Fibroblast of the aortic adventitia (primary cell): ENCODE measurements around the gene CCDC39. TPM values are rescaled to one million over a fixed set of nuclear protein-coding genes. Genes with fewer than 3 reads are reported as not detected.
"Not testable (repeated sequence)": the region's sequence is repeated elsewhere in the genome, so short reads cannot be mapped to it uniquely, and the experiment has no call there.

Experiments used
- DNase-seq: peaks from one replicate; pipeline ENCODE4 v3.0.0-alpha.2; 2010; ENCODE audit warnings: low read depth
- H3K4me3 ChIP-seq: 2 replicates; pipeline ENCODE4 v1.5.1; 2011; ENCODE audit warnings: low read depth, mild to moderate bottlenecking, control low read depth, low read length, moderate library complexity
- total RNA-seq: library from RNA; depleted of rRNA; stranded (reverse); fragments of >200 nt; gene quantifications from 2 replicates; pipeline ENCODE4 v1.2.3, GENCODE V29; 2012; ENCODE audit warnings: low replicate concordance
- TF ChIP-seq, protein P1 (sequence below): IDR thresholded peaks from 2 replicates; pipeline ENCODE4 v1.5.1; 2011; ENCODE audit warnings: mild to moderate bottlenecking, low read length, control low read depth, inconsistent platforms; ENCODE audit not compliant: insufficient read depth

Gene CCDC39
- total RNA-seq, 1 donor: 0.27 TPM

GRCh38 chr3:180594631-180595558 lies 84.4 kb downstream of the CCDC39 start:
- peak; percentile 85 for DNase-seq
- H3K4me3 ChIP-seq: no peak overlapping the region
- TF ChIP-seq, protein P1, sequence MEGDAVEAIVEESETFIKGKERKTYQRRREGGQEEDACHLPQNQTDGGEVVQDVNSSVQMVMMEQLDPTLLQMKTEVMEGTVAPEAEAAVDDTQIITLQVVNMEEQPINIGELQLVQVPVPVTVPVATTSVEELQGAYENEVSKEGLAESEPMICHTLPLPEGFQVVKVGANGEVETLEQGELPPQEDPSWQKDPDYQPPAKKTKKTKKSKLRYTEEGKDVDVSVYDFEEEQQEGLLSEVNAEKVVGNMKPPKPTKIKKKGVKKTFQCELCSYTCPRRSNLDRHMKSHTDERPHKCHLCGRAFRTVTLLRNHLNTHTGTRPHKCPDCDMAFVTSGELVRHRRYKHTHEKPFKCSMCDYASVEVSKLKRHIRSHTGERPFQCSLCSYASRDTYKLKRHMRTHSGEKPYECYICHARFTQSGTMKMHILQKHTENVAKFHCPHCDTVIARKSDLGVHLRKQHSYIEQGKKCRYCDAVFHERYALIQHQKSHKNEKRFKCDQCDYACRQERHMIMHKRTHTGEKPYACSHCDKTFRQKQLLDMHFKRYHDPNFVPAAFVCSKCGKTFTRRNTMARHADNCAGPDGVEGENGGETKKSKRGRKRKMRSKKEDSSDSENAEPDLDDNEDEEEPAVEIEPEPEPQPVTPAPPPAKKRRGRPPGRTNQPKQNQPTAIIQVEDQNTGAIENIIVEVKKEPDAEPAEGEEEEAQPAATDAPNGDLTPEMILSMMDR: peak; percentile 70

DNA sequence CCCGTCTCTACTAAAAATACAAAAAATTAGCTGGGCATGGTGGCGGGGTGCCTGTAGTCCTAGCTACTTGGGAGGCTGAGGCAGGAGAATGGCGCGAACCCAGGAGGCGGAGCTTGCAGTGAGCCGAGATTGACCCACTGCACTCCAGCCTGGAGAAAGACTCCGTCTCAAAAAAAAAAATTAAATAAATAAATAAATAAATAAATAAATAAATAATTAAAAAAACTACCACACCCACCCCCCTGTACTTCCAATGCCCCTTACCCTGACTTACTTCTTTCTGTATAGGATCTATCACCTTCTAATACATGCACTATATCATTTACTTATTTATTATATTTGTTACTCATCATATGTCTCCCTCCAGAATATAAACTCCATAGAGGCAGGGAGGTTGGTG lies 85.7 kb downstream of the CCDC39 start:
- H3K4me3 ChIP-seq, DNase-seq: not testable (repeated sequence)

- TF ChIP-seq, protein P1: no peak
- H3K4me3 ChIP-seq: no peak overlapping the region
- no peak for DNase-seq
Observed at GRCh38 chr3:180590396-180590795, 88.9 kb downstream of the CCDC39 start.

- no peak for DNase-seq
- TF ChIP-seq, protein P1: no peak
- H3K4me3 ChIP-seq: no peak overlapping the region
Observed at GRCh38 chr3:180580934-180581333, 98.4 kb downstream of the CCDC39 start.

DNA sequence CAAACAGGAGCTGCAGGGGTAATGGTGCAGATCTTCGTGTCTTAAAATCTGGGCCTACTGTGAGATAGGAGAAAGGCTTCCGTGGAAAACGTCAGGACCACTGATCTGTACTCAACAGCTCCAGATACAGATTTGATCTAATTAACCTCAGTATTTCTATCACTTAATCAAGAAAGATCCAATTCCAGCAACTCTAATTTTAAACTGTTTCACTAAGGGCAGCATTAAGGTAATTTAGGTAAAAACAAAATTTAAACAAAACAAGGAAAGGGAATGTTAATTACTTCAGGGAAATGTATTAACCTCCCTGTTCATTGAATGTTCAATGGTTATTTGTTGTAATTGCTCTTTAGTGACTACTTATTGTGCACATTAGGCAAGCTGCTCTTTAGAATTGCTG lies 103.7 kb downstream of the CCDC39 start:
- H3K4me3 ChIP-seq: no peak overlapping the region
- TF ChIP-seq, protein P1: no peak
- DNase-seq: no peak

- TF ChIP-seq, protein P1: no peak
- no peak for DNase-seq
- H3K4me3 ChIP-seq: no peak overlapping the region
Observed at GRCh38 chr3:180571831-180572598, 107.3 kb downstream of the CCDC39 start.

DNA sequence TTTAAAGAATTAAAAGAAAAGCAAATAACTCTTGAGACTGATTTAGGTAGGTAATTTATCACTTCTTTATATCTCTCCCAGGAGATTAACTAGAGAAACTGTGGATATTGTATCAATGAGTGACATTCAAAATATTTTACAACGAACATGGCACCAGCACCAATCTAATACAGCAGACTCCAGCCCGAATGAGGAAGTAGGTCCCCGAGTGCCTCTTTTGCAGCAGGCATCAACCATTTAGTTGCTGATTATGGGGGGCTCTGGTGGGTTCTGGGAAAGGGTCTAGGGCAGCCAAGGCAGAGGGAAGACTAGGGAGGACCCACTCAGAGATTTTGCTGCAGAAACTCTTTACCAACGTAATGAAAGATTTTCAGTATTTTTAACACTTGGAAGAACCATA lies 109.1 kb downstream of the CCDC39 start:
- TF ChIP-seq, protein P1: no peak
- no peak for DNase-seq
- no peak overlapping the region for H3K4me3 ChIP-seq
